Activated CD4-positive, alpha-beta T cell treated with anti-CD3 and anti-CD28 coated beads, Interleukin-2, amount 50 U/mL, for 48 hours (primary cell): Measurements from ENCODE around the gene C9orf72.

Source experiments
- DNase-seq, 2 experiments: peaks; one replicate each; pipeline ENCODE4 v3.0.0-alpha.2; 2020

Gene C9orf72

DNA sequence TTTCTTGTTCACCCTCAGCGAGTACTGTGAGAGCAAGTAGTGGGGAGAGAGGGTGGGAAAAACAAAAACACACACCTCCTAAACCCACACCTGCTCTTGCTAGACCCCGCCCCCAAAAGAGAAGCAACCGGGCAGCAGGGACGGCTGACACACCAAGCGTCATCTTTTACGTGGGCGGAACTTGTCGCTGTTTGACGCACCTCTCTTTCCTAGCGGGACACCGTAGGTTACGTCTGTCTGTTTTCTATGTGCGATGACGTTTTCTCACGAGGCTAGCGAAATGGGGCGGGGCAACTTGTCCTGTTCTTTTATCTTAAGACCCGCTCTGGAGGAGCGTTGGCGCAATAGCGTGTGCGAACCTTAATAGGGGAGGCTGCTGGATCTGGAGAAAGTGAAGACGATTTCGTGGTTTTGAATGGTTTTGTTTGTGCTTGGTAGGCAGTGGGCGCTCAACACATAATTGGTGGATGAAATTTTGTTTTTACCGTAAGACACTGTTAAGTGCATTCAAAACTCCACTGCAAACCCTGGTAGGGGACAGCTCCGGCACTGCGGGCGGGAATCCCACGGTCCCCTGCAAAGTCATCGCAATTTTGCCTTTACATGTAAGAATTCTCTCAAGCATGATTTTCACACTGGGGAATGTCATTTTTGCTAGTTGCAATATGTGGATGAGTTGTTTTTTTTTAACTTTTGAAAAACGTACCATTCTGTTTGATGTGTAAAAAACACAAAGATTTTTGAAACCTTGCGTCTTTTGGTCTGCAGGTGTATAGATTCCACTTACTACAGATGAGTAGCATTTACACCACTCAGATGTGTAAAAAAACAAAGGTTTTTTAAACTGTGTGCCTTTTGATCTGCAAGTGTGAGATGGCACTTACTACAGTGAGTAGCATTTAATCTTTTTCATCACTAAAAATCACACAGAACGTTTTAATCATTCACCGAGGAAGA, 631 bp upstream of the C9orf72 start:
- peak; percentile 90 to 95 for DNase-seq

DNA sequence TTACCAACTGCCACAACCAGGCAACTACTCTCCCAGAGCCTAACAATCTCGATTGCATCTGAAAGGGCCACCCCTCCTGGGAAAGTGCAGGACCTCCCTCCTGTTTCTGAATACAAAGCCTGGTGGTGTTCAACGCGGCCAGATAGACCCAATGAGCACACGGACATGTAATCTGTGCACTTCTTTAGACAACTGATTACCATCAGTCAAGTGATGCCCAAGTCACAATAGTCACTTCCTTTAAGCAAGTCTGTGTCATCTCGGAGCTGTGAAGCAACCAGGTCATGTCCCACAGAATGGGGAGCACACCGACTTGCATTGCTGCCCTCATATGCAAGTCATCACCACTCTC, 739 bp downstream of the C9orf72 start:
- DNase-seq = no peak

DNA sequence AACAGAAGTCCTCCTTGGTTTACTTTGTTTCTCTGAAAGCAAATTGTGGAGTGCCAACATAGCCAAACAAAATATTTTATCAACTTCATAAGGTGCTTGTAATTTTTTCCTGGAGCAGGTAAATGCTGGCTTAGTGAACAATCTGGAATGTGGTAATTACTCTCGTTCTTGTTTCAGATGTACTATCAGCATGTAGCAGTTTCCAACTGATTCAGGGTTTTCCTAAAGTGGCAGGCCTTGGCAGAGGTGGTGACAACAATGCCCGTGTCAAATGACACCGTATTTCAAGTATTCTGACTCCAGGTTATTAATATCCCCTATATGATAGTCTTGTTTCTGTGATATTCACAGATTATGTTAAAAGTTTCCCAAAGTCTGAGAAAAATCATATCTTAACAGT, 1.2 kb downstream of the C9orf72 start:
- no peak for DNase-seq

DNA sequence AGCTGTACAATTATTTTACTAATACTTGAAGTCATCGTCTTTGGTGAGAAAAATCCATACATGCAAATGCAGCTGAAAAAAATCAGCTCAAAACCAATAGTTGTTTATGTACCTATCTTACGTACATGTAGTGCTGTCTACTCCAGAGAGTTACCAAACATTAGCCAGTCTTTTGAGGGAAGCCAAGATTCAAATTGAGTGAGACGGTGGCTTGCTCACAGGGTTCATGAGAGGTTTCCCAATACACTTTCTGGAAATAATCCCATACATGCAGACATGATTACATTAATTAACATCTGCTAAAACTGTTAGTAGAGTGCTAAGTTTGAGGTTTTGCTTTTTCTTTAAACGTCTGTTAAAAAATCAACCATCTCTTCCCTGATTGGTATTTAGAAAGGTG, 2.3 kb downstream of the C9orf72 start:
- no peak for DNase-seq

DNA sequence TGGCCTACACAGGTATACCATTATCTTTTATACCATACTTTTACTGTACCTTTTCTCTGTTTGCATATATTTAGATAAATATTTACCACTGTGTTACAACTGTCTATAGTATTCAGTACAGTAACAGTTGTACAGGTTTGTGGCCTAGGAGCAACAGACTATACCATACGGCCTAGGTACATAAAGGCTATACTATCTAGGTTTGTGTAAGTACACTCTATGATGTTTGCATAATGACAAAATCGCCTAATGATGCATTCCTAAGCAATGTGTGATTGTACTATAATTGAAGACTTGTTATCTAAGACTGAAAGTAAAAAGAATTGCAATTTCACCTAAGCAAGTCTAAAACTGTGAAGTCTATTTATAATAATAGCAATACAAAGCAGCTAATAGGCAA, 3.9 kb downstream of the C9orf72 start:
- no peak for DNase-seq

DNA sequence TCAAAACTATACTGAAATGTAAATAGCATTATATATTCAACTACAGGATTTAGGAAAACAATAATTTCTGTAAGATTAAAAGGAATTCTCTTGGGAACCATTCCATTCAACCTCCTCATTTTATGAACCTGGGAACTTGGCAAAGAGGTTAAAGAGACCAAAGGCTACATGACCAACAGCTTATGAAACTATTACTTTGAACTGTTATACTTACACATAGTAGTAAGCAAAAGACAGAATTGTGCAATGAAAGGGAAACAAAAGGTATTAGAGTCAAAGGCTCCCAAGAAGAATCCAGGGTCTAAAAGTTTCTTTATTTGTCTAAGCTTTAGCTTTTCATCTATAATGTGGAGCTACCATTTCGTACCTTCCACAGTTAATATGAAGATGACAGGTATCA, 7.2 kb downstream of the C9orf72 start:
- DNase-seq = no peak

DNA sequence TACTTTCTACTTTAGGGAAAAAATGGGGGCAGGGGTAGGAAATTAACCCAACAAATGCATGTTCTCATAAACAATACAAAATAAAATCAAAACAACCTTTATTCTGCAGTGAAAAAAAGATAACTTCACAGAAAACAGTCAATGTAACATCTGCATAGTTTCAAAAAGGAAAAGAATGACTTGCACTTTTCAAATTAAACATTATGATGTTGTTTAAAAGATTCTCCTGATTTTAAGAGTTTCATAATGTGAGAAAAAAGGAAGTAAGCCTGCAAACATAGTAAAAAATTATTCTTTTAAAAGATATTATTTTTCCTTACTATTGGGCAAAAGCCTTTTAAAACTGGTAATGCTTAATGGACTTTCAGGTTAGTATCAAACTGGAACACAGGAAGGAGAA, 7.6 kb downstream of the C9orf72 start:
- DNase-seq = no peak

DNA sequence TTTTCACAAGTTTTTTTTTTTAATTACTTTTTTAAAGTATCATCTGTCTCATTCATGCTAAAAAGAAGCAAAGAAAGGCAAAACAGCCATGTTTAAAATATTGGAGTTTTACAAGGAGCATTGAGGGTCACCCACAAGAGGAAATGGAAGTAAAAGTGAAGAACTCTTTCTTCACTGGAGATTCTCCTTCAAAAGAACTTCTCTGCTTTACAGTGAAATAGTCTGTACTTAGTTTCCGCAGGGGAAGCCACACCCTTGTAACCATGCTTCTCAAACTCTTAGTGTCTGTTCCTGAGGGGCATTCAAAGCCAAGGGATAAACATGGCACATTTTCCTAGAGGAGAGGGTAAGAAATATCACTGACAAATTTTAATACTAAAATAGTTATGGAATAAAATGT, 8.6 kb downstream of the C9orf72 start:
- DNase-seq = no peak

DNA sequence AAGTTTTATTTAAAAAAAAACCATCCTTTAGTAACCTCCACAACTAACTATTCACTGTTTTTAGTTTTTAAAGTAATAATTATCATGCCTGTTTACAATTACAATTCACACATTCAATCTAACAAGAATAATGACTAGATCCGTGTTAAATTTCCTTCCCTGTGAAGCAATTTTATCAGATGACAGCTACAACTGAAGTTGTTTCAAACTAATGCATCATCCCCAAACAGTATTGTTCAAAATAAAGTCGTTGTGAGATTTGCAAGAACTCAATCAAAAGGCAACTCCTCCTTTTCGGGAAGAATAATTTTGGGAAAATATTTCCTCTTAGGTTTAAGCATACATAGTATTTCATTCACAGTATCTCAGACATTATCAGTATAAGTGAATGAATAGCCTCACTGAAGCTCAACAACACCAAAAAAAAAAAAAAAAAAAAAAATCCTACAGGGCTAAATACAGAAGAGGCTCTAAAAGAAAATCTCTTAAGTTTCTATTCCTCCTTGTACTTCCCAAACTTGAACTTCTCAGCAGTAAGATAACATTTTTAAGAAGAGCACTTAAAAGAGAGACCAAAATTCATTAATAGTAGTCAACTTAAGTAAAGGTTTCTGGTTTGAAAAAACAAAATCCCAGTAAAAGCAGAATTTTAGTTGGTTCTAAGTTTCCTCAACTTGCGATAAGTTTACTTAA, 9.4 kb downstream of the C9orf72 start:
- DNase-seq = no peak

DNA sequence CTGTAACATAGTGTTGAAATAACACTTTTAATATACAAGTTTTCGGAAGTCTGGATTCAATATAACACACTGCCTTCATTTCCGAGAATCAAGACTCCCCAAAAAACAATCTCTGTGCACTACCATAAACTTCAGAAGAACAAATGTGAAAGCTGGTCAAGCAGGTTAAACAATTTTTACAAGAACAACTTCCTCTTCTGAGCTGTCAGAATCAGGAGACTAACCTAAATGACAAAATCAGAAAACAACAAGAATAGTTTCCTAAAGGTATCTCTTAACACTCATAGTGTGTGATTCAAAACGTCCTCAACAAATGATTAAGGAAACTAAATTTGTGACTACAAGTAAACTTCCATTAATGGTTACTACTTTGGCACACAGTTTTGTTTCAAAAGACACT, 11.6 kb downstream of the C9orf72 start:
- DNase-seq = no peak

DNA sequence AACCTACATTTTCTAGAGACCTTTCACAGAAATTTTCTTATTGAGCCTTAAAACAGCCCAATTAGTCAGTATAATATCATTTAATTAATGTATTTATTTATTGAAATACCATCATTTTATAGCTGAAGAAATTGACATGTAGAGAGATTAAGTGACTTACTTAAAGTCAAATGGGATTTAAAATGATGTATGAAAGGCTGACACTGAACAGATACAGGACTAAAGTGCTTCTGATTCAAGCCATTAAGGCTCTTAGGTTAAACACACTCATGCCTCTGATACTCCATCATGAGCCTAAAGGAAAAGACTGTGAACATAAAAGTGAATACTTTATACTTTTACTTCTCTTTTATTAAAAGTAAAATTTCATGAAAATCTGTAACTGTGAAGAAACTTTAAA, 12.8 kb downstream of the C9orf72 start:
- no peak for DNase-seq

DNA sequence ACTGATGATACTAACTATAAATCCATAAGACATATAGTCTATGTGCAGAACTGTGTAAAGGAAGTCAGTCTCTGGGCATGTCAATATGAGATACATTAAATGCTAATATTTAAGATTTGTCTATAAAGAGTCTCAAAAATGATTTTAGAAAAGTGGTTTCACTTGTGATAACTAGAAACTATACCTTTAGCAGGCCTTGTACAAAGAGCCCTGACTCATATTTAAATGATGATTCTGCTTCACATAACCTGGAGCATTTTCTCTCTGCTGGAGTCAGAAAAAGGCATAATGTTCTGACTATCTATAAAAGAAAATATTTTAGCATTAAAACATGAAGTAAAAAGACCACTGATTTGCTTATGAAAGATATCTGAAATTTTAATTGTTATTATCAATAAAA, 15.0 kb downstream of the C9orf72 start:
- no peak for DNase-seq

DNA sequence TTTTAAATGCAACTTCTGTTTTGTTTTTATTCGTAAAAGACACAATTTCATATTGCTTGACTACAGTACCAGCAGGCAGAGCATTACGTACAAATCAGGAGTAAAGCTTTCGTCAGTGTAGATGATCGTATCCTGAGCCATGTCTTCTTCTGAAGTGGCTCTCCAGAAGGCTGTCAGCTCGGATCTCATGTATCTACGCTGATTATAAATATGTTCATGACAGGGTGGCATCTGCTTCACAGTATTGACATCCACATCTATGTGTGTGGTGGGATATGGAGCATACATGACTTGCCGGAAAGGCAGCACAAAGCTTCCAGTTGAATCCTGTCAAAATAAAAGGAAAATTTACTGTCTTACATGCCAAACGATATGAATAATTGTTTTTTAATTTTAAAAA, 16.8 kb downstream of the C9orf72 start:
- DNase-seq = no peak

DNA sequence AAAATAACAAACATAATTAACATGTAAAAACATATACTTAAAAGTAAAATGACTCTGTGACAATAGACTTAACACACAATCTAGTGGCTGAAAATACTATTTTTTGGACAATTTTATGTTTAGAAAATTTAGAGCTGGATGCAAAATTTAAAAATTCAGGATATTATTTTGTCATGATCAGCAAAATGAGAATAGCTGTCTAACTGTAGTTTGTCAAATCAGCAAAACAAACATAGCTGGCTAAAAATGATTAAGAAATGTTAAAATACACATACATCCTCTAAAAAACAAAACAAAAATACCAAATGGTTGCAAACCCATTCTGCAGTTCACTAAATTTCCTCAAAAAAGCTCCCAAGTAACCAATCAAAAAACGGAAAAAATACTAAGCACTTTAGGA, 18.6 kb downstream of the C9orf72 start:
- DNase-seq = no peak

DNA sequence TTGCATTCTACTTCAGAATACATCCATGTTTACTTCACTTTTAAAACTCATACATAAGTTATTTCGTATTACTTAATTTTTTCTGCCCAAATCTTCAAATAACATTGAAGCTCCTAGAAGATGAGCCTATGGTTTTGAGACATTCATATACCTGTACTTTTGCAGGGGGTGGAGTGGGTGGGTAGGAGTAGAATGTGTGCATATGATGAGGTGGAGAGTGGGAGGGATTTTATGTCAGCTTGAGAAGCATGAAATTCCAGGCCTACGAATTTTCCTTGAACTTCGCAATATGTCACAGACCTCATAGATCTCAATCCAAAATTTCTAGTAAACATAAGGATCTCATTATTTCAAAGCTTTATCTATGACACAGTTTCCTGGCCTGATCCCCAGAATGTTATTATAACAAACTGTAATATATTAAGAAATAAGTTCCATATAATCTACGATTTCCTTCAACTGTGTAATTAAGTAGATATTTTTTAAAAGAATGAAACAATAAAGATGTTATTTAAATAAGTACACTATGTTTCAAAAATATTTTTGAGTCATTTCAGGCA, 24.0 kb downstream of the C9orf72 start:
- no peak for DNase-seq

DNA sequence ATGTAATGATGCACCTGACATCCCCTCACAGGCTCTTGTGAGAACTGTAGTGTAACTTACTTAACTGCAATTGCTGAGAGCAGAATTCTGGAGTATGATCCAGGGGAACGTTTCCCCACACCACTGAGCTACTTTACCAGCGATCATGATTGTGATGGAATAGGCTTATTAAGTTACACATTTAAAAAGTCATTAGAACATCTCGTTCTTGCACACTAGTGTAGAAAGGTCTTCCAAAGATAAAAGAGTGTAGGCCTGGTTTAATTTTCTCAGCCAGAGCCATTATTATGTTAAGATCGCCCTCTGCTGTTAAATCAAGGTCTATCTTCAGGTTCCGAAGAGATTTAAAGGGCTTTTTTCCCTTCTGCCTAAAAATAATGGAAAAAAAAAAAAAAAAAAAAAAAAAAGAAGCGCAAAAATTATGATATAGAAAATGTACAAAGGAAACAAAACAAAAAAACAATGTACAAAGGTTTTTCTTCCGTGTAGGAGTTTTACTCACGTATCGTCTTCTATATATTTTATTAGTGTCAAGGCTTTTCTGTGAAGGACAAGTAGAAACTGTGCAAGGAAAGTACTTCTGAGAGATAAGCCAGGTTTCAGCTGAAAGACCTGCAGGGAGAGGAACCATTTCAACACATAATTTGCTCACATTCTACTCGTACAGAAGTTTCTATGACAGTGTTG, 25.1 kb downstream of the C9orf72 start:
- DNase-seq = no peak

DNA sequence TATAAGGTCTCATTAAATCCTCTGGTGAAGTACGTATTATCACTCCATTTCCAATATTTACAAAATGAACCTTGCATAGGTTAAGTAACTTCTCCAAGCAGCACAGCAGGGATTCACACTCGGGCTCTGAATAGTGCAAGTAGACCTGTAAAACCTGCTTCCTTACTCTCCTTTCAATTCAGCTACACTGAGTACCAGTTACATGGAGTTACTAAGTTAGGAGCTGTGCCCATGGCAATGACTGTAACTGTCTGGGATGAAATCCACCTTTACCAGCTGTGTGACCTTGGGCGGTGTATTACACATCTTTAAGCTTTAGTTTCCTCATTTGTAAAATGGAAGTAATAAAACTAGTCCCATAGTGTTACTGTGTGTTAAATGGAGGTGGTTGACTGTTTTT, 27.8 kb downstream of the C9orf72 start:
- DNase-seq = no peak

DNA sequence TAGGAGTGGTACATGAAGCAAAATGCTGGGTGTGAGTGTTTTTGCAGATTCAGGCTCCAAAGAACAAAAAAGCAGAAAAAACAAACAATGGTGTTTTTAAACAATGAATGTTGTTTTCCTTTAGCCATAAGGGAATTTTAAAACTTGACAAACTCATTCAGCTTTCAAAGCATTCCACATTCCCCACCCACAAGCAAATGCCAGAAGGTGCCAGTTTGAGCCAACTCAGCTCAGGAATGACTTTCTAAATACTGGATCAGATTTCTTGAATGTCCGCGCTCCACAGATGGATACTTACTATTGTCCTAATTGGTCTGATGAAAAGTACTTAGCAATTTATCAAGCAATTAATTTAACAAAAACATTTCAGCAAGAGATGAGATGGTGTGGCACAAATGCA, 30.8 kb downstream of the C9orf72 start:
- no peak for DNase-seq

DNA sequence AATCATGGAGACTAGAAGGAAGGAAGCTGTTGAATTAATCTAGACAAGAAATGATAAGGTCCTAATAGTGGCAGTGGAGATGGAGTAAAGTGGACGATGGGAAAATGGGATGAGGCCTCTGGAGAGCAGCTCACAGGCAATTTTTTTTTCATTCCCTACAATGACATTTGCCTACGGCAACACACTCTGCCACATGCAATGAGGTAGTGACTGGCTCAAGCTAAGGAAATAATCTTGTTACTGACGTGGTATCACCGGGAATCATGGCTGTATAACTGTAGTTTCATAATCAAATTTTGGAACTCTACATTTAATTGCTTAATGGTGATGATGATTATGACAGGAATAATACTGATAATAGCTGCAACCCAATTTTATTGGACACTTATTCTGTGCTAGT, 31.5 kb downstream of the C9orf72 start:
- no peak for DNase-seq

DNA sequence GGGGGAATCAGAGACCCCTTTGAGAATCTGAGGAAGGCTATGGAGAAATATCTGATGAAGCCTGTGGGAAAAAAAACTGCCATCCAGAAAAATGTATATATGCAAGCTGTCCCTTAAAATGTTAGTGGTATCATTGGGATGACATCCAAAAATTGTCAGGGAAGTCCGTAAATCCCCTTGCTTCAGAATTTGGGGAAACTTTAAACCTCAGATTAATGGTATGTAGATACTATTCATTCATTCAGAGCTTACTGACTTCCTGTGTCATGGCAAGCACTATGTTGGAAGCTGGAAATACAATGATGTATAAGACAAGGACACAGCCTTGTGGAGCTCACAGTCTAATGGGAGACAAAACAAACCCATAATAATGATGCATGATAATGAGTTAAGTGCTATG, 32.8 kb downstream of the C9orf72 start:
- DNase-seq = no peak

DNA sequence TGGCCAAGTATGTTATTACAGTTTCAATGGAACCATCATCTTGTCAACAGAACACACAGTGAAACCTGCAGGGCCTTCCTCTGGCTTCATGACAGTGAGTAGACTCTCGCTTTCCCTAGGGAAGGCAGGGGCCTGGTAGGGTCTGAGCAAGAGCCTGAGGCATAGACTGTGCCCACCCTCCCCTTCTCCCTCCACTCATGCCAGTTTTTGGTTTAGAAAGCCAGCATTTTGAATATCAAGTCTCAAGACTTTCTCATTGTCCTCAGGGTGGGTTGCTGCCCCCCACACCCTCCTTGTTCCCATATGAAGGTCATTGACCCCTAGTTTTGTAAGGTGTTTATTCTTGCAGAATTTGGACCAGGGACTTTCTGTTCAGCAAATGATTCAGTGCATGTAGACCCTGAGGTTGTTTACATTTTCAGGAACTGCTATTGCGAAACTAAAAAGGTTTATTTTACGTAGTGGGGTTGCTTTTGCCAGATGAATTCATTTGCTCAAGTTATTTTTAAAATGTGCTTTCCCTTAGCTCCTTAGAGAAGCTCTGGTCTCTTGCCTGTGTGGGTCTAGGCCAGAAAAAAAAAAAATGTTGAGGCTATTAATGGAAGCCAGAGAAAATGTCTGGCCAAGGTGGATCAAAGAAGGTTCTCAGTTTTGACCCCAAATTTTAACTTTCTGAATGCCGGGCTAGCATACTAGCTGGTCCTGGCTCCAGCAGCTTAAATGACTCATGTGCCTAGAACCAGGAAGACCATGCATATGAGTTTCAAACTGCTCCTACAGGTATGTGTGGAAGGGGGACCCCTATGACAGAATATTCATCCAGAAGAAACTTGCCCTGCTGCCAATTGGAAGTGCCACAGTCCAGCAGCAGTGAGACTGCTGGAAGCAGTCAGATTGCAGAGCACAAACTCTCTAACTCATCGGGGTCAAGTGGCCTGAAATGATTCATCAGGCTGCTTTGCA, 33.5 kb downstream of the C9orf72 start:
- DNase-seq = no peak

DNA sequence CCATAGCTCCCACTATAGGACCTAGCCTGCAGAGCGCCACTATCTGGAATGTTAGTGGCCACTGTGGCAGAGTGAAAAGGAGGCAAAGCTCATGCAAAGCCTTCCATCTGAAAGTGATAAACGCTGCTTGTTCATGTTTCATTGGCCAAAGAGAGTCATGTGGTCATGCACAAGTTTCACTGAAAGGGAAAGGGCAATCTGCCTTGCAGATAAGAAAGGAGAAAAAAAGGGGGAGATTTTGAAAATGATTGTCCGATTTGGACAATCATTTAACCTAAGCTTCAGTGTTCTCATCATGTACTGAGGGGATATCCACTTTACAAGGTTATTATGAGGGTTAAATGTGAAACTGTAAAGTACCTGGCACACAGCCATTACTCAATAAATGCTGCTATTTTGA, 34.6 kb downstream of the C9orf72 start:
- no peak for DNase-seq
